ENCODE data around the gene CBY2.

Gene CBY2

GRCh38 chr13:45728759-45729158, 26.6 kb downstream of the CBY2 start:
- no peak overlapping the region for H3K27ac ChIP-seq
- no peak for TF ChIP-seq CTCF (conservative IDR thresholded peaks at IDR 0.05)

GRCh38 chr13:45731455-45731854, 29.3 kb downstream of the CBY2 start:
- no peak for TF ChIP-seq CTCF (conservative IDR thresholded peaks at IDR 0.05)

GRCh38 chr13:45732916-45733315, 30.8 kb downstream of the CBY2 start:
- TF ChIP-seq CTCF (conservative IDR thresholded peaks at IDR 0.05): no peak
- H3K27ac ChIP-seq: no peak overlapping the region

More at GRCh38 chr13:45731455-45731854, 29.3 kb downstream of the CBY2 start:
- no peak overlapping the region for H3K27ac ChIP-seq

- no peak overlapping the region for H3K27ac ChIP-seq
- TF ChIP-seq CTCF (conservative IDR thresholded peaks at IDR 0.05): no peak
Observed at GRCh38 chr13:45733361-45733760, 31.2 kb downstream of the CBY2 start.

GRCh38 chr13:45737571-45738017, 35.5 kb downstream of the CBY2 start:
- TF ChIP-seq CTCF (conservative IDR thresholded peaks at IDR 0.05): no peak
- no peak overlapping the region for H3K27ac ChIP-seq

- no peak overlapping the region for H3K27ac ChIP-seq
- no peak for TF ChIP-seq CTCF (conservative IDR thresholded peaks at IDR 0.05)
Observed at GRCh38 chr13:45742985-45743384, 40.9 kb downstream of the CBY2 start.

GRCh38 chr13:45744979-45745378, 42.9 kb downstream of the CBY2 start:
- no peak for TF ChIP-seq CTCF (conservative IDR thresholded peaks at IDR 0.05)
- H3K27ac ChIP-seq: no peak overlapping the region

- H3K27ac ChIP-seq: no peak overlapping the region
- no peak for TF ChIP-seq CTCF (conservative IDR thresholded peaks at IDR 0.05)
Observed at GRCh38 chr13:45747071-45747470, 45.0 kb downstream of the CBY2 start.
